ENCODE results near the gene TUFM. TPM values are rescaled to one million over a fixed set of nuclear protein-coding genes. Genes with fewer than 3 reads are reported as not detected.
"Not testable (repeated sequence)": the region's sequence is repeated elsewhere in the genome, so short reads cannot be mapped to it uniquely, and the experiment has no call there.

The TUFM gene
- total and polyA plus RNA-seq, 8 donors, result 146 to 205 (median 170) TPM

- H3K9me3 ChIP-seq, result no peaks in the 10 kb centered on the region
- DNase-seq, result no peak
- no peaks in the 10 kb centered on the region for H3K27me3 ChIP-seq
- intact Hi-C loops (cut with DNase I), result no loop called here
- H3K4me1 ChIP-seq, result no peaks in the 10 kb centered on the region
- no peak for ATAC-seq
- H3K36me3 ChIP-seq, result no peaks in the 10 kb centered on the region
- no peak overlapping the region for H3K27ac ChIP-seq
- H3K4me3 ChIP-seq, result no peak overlapping the region
- no peak for TF ChIP-seq CTCF (IDR thresholded peaks at IDR 0.05)
Measured at GRCh38 chr16:28891964-28892890, 46.1 kb upstream of the TUFM start.

GRCh38 chr16:28890355-28890754 is 44.2 kb upstream of the TUFM start:
- intact Hi-C loops (cut with DNase I), result not testable (repeated sequence)

GRCh38 chr16:28886945-28887344 is 40.8 kb upstream of the TUFM start:
- DNase-seq, result no peak
- ATAC-seq, result no peak
- no peak overlapping the region for H3K27ac ChIP-seq
- no peak for TF ChIP-seq CTCF (IDR thresholded peaks at IDR 0.05)
- H3K4me1 ChIP-seq, result no peaks in the 10 kb centered on the region
- no peak overlapping the region for H3K4me3 ChIP-seq
- no peaks in the 10 kb centered on the region for H3K36me3 ChIP-seq
- H3K27me3 ChIP-seq, result peaks cover 0 to 19% of the 10 kb centered on the region in 2 donors
- intact Hi-C loops (cut with DNase I), result no loop called here
- no peaks in the 10 kb centered on the region for H3K9me3 ChIP-seq

More at GRCh38 chr16:28890355-28890754, 44.2 kb upstream of the TUFM start:
- not testable (repeated sequence) for H3K27me3 ChIP-seq, DNase-seq, H3K4me3 ChIP-seq, H3K4me1 ChIP-seq, H3K36me3 ChIP-seq, H3K27ac ChIP-seq, H3K9me3 ChIP-seq, ATAC-seq

- Histone ChIP-seq H3K4me1 (peaks cover 9 to 14% of the 10 kb centered on the region in 2 donors), H3K27ac (no peak overlapping the region), H3K9me3 (no peaks in the 10 kb centered on the region), H3K27me3 (peaks cover 0 to 38% of the 10 kb centered on the region in 2 donors), H3K4me3 (no peak overlapping the region), H3K36me3 (no peaks in the 10 kb centered on the region)
- intact Hi-C loops (cut with DNase I), result no loop called here
- no peak for ATAC-seq
- no peak for TF ChIP-seq CTCF (IDR thresholded peaks at IDR 0.05)
- DNase-seq, result no peak
Measured at GRCh38 chr16:28884045-28884444, 37.9 kb upstream of the TUFM start.

GRCh38 chr16:28883221-28883996 is 37.3 kb upstream of the TUFM start:
- Histone ChIP-seq H3K4me1 (peaks cover 9 to 17% of the 10 kb centered on the region in 2 donors), H3K9me3 (no peaks in the 10 kb centered on the region), H3K27me3 (peaks cover 0 to 38% of the 10 kb centered on the region in 2 donors), H3K27ac (no peak overlapping the region), H3K36me3 (no peaks in the 10 kb centered on the region), H3K4me3 (no peak overlapping the region)
- intact Hi-C loops (cut with DNase I), result no loop called here
- no peak for TF ChIP-seq CTCF (IDR thresholded peaks at IDR 0.05)
- ATAC-seq (no peak), DNase-seq (no peak)

All from left lung (tissue), 10 donors.